Loucy (cell line): ENCODE measurements around the gene SERPINB12.

ENCODE experiments used
- H2AFZ ChIP-seq: fragments of 200-600 bp; sonication (generic); 2 replicates; pipeline ENCODE4 v1.6.0; 2016; ENCODE audit warnings: antibody characterized with exemption, mild to moderate bottlenecking, low read length, moderate library complexity
- H3F3A ChIP-seq: fragments of 200-600 bp; 2 replicates; pipeline ENCODE4 v1.6.0; 2016; ENCODE audit warnings: antibody characterized with exemption, low read depth, mild to moderate bottlenecking
- H3K27me3 ChIP-seq: fragments of 200-600 bp; sonication (generic); 2 replicates; pipeline ENCODE4 v1.6.1; 2014; ENCODE audit warnings: low read length, mild to moderate bottlenecking; ENCODE audit not compliant: insufficient read depth, poor library complexity, severe bottlenecking
- H3K36me3 ChIP-seq: fragments of 200-600 bp; sonication (generic); 2 replicates; pipeline ENCODE4 v1.6.1; 2016; ENCODE audit warnings: low read length; ENCODE audit not compliant: insufficient read depth
- H3K4me1 ChIP-seq: fragments of 200-600 bp; sonication (generic); 2 replicates; pipeline ENCODE4 v1.5.1; 2014; ENCODE audit warnings: low read length, mild to moderate bottlenecking; ENCODE audit not compliant: insufficient read depth, poor library complexity, severe bottlenecking
- H3K4me2 ChIP-seq: fragments of 200-600 bp; sonication (generic); 2 replicates; pipeline ENCODE4 v1.6.0; 2014; ENCODE audit warnings: antibody characterized with exemption, low read length, low read depth, mild to moderate bottlenecking; ENCODE audit not compliant: poor library complexity, severe bottlenecking
- H3K4me3 ChIP-seq: fragments of 200-600 bp; sonication (generic); 2 replicates; pipeline ENCODE4 v1.5.1; 2014; ENCODE audit warnings: low read length, mild to moderate bottlenecking, mixed read lengths; ENCODE audit not compliant: poor library complexity, severe bottlenecking
- H3K79me2 ChIP-seq: fragments of 200-600 bp; sonication (generic); 2 replicates; pipeline ENCODE4 v1.6.1; 2014; ENCODE audit warnings: low read length; ENCODE audit not compliant: insufficient read depth
- H3K9ac ChIP-seq: fragments of 200-600 bp; sonication (generic); 2 replicates; pipeline ENCODE4 v1.6.0; 2014; ENCODE audit warnings: mild to moderate bottlenecking, low read depth, low read length, moderate library complexity; ENCODE audit not compliant: poor library complexity, severe bottlenecking
- H3K9me2 ChIP-seq: fragments of 200-600 bp; sonication (generic); replicated peaks from 2 replicates; pipeline ENCODE4 v1.6.1; 2016; ENCODE audit warnings: low read depth, low read length, mixed read lengths
- H3K9me3 ChIP-seq: fragments of 200-600 bp; sonication (generic); 2 replicates; pipeline ENCODE4 v1.6.1; 2014; ENCODE audit warnings: mild to moderate bottlenecking, antibody characterized with exemption, low read length, low read depth; ENCODE audit not compliant: insufficient read depth
- H4K20me1 ChIP-seq: fragments of 200-600 bp; sonication (generic); 2 replicates; pipeline ENCODE4 v1.6.0; 2014; ENCODE audit warnings: antibody characterized with exemption, low read length, mild to moderate bottlenecking; ENCODE audit not compliant: insufficient read depth, poor library complexity, severe bottlenecking
- CTCF ChIP-seq: fragments of 200-600 bp; sonication (generic); conservative IDR thresholded peaks from 2 replicates; pipeline ENCODE4 v1.5.1; 2014; ENCODE audit warnings: mild to moderate bottlenecking, antibody characterized with exemption, low read length
- EZH2phosphoT487 ChIP-seq: fragments of 200-600 bp; IDR thresholded peaks from 2 replicates; pipeline ENCODE4 v1.6.1; 2018; ENCODE audit warnings: antibody characterized with exemption, mild to moderate bottlenecking, moderate library complexity, borderline replicate concordance

The SERPINB12 gene

GRCh38 chr18:63591725-63592124, 49.6 kb downstream of the SERPINB12 start:
- no peaks in the 10 kb centered on the region for H3K4me1 ChIP-seq
- H3K9me3 ChIP-seq: no peaks in the 10 kb centered on the region
- H3K4me2 ChIP-seq: no peak overlapping the region
- no peaks in the 10 kb centered on the region for H3K36me3 ChIP-seq
- H3K9ac ChIP-seq: no peak overlapping the region
- TF ChIP-seq EZH2phosphoT487: no peak
- TF ChIP-seq CTCF: no peak
- no peaks in the 10 kb centered on the region for H4K20me1 ChIP-seq
- no peak overlapping the region for H2AFZ ChIP-seq
- peaks cover 4% of the 10 kb centered on the region for H3K27me3 ChIP-seq
- H3F3A ChIP-seq: no peaks in the 10 kb centered on the region
- H3K9me2 ChIP-seq: no peaks in the 10 kb centered on the region
- H3K4me3 ChIP-seq: no peak overlapping the region
- H3K79me2 ChIP-seq: no peaks in the 10 kb centered on the region

GRCh38 chr18:63592471-63592870, 50.3 kb downstream of the SERPINB12 start:
- Histone ChIP-seq H2AFZ (no peak overlapping the region), H4K20me1 (no peaks in the 10 kb centered on the region), H3F3A (no peaks in the 10 kb centered on the region), H3K36me3 (no peaks in the 10 kb centered on the region), H3K9me3 (no peaks in the 10 kb centered on the region), H3K9me2 (no peaks in the 10 kb centered on the region), H3K79me2 (no peaks in the 10 kb centered on the region), H3K27me3 (peaks cover 1% of the 10 kb centered on the region), H3K9ac (no peak overlapping the region), H3K4me2 (no peak overlapping the region), H3K4me3 (no peak overlapping the region), H3K4me1 (no peaks in the 10 kb centered on the region)
- TF ChIP-seq EZH2phosphoT487: no peak
- TF ChIP-seq CTCF: no peak

GRCh38 chr18:63596964-63597363, 54.8 kb downstream of the SERPINB12 start:
- no peaks in the 10 kb centered on the region for H3K79me2 ChIP-seq
- H3K4me2 ChIP-seq: no peak overlapping the region
- H3K27me3 ChIP-seq: no peaks in the 10 kb centered on the region
- no peaks in the 10 kb centered on the region for H4K20me1 ChIP-seq
- H3K9ac ChIP-seq: no peak overlapping the region
- no peaks in the 10 kb centered on the region for H3K36me3 ChIP-seq
- no peak overlapping the region for H3K4me3 ChIP-seq
- H3K4me1 ChIP-seq: no peaks in the 10 kb centered on the region
- TF ChIP-seq CTCF (no peak), EZH2phosphoT487 (no peak)
- no peaks in the 10 kb centered on the region for H3K9me3 ChIP-seq
- no peaks in the 10 kb centered on the region for H3K9me2 ChIP-seq
- no peaks in the 10 kb centered on the region for H3F3A ChIP-seq
- no peak overlapping the region for H2AFZ ChIP-seq
